A549 treated with RU486 at 1 μM for 4 hours (cell line): ENCODE measurements around the gene PAX1. TPM values are rescaled to one million over a fixed set of nuclear protein-coding genes. Genes with fewer than 3 reads are reported as not detected.

ENCODE experiments used
- total RNA-seq: library from RNA; stranded (reverse); fragments of 200-300 nt; extraction: Qiagen RNA extraction; gene quantifications from 5 replicates; pipeline ENCODE4 v1.2.3, GENCODE V29; 2022; ENCODE audit warnings: low read depth

The PAX1 gene
- total RNA-seq = 0.01 TPM in 1 of 5 replicates, not detected in the others

DNA sequence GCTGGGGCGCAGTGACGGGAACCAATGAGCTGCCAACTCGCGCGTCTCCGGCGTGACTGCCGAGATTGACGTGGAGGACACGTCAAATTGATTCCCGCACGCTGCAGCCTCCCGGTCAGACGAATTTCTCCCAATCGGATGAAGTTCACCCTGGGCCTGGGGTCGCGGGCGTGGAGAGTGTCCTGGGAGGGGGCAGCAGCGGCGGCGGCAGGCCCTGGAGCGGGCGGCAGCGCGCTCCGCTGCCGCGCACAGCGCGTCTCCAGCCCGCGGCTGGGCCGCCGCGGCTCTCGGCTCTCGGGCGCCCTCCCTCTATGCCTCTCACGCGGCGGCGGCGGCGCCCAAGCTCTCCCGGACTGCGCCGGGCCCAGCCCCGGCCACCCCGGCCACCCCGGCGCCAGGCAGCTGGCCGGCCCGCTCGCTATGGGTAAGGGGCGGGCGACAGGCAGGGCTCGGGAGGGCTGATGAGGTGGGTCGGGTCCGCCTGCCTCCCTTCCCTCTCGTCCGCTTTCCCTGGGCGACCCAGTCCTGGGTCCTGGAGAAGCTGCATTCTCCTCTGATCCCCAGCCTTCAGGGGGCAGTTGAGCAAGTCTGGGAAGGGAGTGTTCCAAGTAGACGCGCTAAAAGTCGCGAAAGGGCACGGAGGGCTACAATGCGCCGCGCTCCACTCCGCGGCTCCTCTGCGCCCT lies at the start of gene PAX1:
PAX1 (plus strand) TSS at position 90 of the 686 bp plus-strand sequence; CDS start at position 139, 49 bp downstream.

Other genes with a start within 250 kb of the PAX1 start
- not detected in 5 replicates for gene NKX2-2, start 191.6 kb upstream of the PAX1 start, total RNA-seq